Measurements from ENCODE around the gene BLOC1S2. TPM values are rescaled to one million over a fixed set of nuclear protein-coding genes. Genes with fewer than 3 reads are reported as not detected.
A peak's percentile ranks its signal among the peaks of the same experiment; 100 is the strongest.
"Not testable (repeated sequence)": the region's sequence is repeated elsewhere in the genome, so short reads cannot be mapped to it uniquely, and the experiment has no call there.

Gene BLOC1S2
- 10 to 100 TPM; 25.8 to 29.5 (median 27.4) TPM for polyA plus RNA-seq (ENCODE audit: insufficient read length in 10 of 10)
- long read RNA-seq, donor 1, transcript BLOC1S2-202 (5 exons, 1,249 nt), result major isoform, 10 of 22 reads
- long read RNA-seq, donor 1, partial matches to known transcripts, result 7 of 22 reads
- long read RNA-seq, donor 1, other reads (novel, unspliced or antisense), result 0 of 22 reads
- long read RNA-seq, donor 2, transcript BLOC1S2-202 (5 exons, 1,249 nt), result major isoform, 9 of 12 reads
- long read RNA-seq, donor 2, partial matches to known transcripts, result 0 of 12 reads
- long read RNA-seq, donor 2, other reads (novel, unspliced or antisense), result 0 of 12 reads
- long read RNA-seq, donor 3, result 0 reads
- long read RNA-seq, donor 4, transcript BLOC1S2-202 (5 exons, 1,249 nt), result major isoform, 16 of 21 reads
- long read RNA-seq, donor 4, partial matches to known transcripts, result 0 of 21 reads
- long read RNA-seq, donor 4, other reads (novel, unspliced or antisense), result 0 of 21 reads
- long read RNA-seq, donor 5, transcript BLOC1S2-202 (5 exons, 1,249 nt), result major isoform, 16 of 18 reads
- long read RNA-seq, donor 5, partial matches to known transcripts, result 0 of 18 reads
- long read RNA-seq, donor 5, other reads (novel, unspliced or antisense), result 0 of 18 reads
- long read RNA-seq, donor 6, transcript BLOC1S2-202 (5 exons, 1,249 nt), result major isoform, 13 of 21 reads
- long read RNA-seq, donor 6, transcript BLOC1S2-203 (4 exons, 2,024 nt), result minor isoform, 8 of 21 reads
- long read RNA-seq, donor 6, partial matches to known transcripts, result 0 of 21 reads
- long read RNA-seq, donor 6, other reads (novel, unspliced or antisense), result 0 of 21 reads
- long read RNA-seq, donor 7, transcript BLOC1S2-202 (5 exons, 1,249 nt), result major isoform, 9 of 19 reads
- long read RNA-seq, donor 7, partial matches to known transcripts, result 6 of 19 reads
- long read RNA-seq, donor 7, other reads (novel, unspliced or antisense), result 0 of 19 reads
- long read RNA-seq, donor 8, transcript BLOC1S2-202 (5 exons, 1,249 nt), result major isoform, 7 of 23 reads
- long read RNA-seq, donor 8, partial matches to known transcripts, result 12 of 23 reads
- long read RNA-seq, donor 8, other reads (novel, unspliced or antisense), result 0 of 23 reads
- long read RNA-seq, donor 9, partial matches to known transcripts, result 0 of 2 reads
- long read RNA-seq, donor 9, other reads (novel, unspliced or antisense), result 0 of 2 reads

DNA sequence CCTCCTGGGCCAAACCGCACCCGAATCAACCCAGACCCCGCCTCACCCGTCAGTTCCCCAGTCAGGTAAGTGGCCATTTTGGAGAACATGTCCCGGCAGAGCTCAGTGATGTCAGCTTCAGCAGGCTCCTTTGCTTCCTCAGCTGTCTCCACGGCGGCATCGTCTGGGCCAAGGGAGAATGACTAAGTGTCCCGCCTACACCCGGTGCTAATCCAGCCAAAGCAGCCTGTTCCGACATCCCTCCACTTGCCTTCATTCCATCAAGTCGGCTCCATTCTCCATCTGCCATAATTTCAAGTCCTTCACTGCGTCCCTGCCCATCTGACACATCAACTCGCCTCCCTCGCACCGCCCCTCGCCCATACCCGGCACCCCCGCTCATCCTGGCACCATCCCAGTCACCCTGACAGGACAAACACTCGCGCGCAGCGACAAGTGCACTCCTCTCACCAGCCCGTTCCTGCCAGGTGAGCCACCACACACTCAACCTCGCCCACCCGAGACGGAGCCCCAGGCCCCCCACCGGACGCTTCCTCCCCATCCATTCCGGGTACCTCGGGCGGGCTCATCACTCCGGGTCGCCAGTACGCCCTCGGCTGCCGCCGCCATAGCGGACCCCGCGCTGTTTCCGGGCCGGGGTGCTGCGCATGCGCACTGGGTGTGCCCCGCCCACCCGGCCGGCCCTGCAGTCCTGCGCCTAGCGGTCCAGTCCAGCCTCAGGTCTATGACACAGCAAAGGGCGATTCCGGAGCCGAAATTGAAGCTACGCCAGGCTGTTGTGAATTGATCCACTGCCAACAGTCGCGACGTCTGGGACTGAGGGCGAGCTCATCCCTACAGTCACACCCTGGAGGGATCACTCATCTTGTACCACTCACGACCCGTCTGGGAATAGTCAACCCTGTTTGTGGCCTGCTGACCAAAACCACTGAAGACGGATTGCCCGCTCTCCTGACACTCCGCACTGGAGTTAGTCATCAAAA is at the start of gene BLOC1S2:
Gene BLOC1S2 (minus strand): TSS at position 630 of the 983 bp plus-strand sequence. CDS start 21 bp downstream, at position 609.
- peak; percentile 79 to 96 (median 92) for DNase-seq

DNA sequence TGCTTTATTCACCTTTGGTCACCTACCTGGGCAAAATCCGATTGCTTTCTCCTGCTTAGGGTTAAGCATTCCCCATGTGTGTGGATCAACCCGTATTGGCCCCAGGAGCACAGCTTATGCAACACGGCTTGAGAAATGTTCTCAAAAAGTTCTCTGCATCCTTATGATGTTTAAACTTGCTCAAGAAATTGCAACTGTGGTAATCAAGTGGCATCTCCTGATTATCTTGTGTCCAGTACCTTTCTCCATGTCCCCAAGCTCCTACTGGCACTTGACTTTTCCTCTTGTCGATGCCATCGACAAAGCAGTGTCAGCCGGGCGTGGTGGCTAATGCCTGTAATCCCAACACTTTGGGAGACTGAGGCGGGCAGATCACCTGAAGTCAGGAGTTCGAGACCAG is 48.3 kb upstream of the BLOC1S2 start:
- DNase-seq, result no peak

GRCh38 chr10:100333661-100334440 is 47.4 kb upstream of the BLOC1S2 start:
- no peak for DNase-seq

DNA sequence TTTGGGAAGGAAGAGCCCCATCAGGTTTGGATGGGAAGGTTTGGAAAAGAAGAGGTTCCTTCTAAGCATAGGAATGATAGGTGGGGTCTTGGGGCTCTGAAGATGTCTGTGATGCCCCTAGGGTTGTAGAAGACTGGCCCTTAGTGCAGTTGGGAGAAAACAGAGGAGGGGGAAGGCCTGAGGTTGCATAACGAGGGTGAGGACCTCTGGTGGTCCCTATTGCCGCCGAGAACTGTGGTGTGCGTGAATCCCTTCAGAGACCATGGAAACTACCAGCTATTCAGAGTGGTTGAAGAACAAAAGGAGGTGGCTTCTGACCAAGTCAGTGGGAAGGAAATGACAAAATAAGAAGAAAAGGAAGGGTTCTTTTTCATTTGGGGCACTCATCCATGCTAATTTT is 46.6 kb upstream of the BLOC1S2 start:
- no peak for DNase-seq

DNA sequence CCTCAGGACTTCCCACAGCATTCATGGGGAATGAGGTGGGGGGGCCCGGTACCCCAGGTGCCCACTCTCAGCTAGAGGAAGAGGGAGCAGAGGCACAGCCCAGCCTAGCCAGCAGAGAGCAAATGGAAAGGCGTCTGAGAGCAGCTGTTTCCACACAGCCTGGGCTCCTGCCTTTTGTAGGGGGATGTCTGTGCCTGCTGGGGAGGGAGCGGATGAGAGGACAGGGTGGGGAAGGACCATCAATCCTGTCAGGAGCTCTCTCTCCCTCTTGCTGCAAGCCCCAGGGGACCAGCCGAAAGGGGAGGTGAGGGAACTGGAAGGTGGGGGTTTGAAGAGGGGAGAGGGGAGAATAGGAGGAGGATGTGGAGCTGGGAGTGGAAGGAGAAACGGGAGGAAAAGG is 43.6 kb upstream of the BLOC1S2 start, which contains the start of gene PKD2L1:
Gene PKD2L1 (minus strand): TSS at position 150 of the 400 bp plus-strand sequence. CDS start 125 bp downstream, at position 25.
- DNase-seq, result no peak

- no peak for DNase-seq
These were observed 41.7 kb upstream of the BLOC1S2 start for GRCh38 chr10:100328198-100328597.

DNA sequence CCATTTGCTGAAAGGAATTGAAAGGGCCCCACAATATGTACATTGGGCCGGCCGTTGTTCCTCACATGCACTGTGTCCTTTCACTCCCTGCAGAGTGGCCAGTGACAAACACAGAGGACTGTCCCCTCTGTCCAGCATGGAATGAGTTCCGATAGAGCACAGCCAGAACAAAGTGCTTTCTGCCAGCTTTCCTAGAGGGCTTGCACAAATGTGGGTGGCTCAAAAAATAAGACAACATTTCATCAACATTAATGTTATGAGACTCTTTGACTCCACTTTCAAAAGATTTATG is 41.2 kb upstream of the BLOC1S2 start:
- no peak for DNase-seq

DNA sequence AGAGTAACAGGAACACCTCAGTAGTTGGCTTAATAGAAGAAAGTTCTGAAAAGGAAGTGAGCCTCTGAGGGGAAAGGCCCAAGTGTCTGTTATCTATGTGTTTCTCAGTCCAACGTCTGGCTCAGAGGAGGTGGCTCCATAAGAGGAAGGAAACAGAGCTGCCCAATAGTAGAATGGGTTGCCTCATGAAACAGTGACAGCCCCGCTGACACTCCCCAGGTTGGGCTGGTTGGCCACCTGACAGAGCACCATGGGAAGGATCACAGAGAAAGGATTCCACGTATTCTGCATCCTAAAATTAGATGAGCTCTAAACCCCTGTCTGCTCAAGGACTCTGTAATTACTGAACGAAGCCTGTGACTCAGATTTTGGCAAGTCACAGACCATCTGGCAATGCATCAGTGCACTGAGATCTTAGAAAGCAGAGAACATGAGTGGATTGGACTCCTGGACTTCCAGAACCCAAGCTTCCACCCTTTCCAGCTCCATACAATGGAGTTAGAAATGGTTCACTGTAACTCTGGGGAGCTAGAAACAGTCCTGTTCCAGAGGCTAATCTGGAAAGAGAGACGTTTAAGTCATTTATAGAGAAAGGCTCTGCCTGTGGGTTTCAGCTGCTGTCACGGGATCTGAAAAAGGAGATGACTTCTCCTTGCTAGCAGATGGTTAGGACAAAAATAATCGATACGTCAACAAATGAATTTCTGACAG is 40.7 kb upstream of the BLOC1S2 start:
- DNase-seq, result peak in 1 of 3 donors; percentile 12

- DNase-seq, result no peak
These were observed 38.7 kb upstream of the BLOC1S2 start for GRCh38 chr10:100325158-100325557.

- no peak for DNase-seq
These were observed 33.4 kb upstream of the BLOC1S2 start for GRCh38 chr10:100319707-100320402.

GRCh38 chr10:100318207-100318606 is 31.7 kb upstream of the BLOC1S2 start:
- DNase-seq, result no peak

GRCh38 chr10:100315615-100316014 is 29.1 kb upstream of the BLOC1S2 start:
- DNase-seq, result no peak

DNA sequence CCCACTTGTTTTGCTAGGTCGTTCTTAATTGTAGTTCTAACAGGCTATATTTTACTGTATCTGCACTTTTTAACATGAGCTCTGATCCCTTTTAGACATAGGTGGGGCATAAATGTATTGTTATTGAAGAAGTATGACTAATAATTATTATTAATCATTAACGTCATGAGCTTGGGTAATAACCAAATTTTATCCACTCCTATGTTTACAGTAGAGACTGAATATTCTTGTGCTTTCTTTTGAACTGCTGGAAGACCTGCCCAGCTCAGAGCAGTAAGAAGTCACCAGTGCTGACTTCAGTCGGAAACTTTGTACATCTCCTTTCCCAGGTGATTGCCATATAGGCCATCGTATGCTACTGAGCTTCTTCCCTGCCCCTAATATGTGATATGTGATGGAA is 24.8 kb upstream of the BLOC1S2 start:
- no peak for DNase-seq

GRCh38 chr10:100307684-100308083 is 21.2 kb upstream of the BLOC1S2 start:
- DNase-seq, result no peak

GRCh38 chr10:100306861-100307260 is 20.4 kb upstream of the BLOC1S2 start:
- no peak for DNase-seq

- DNase-seq, result no peak
These were observed 17.9 kb upstream of the BLOC1S2 start for GRCh38 chr10:100304414-100304813.

- peak in 1 of 3 donors; percentile 18 for DNase-seq
These were observed 17.3 kb upstream of the BLOC1S2 start for GRCh38 chr10:100303724-100304319.

GRCh38 chr10:100301123-100301522 is 14.6 kb upstream of the BLOC1S2 start:
- DNase-seq, result not testable (repeated sequence)
